ENCODE results near the gene NFYC. TPM values are rescaled to one million over a fixed set of nuclear protein-coding genes. Genes with fewer than 3 reads are reported as not detected.

The NFYC gene
- total RNA-seq, 4 donors from 2014 or later = 31.8 to 63.3 (median 44.0) TPM

DNA sequence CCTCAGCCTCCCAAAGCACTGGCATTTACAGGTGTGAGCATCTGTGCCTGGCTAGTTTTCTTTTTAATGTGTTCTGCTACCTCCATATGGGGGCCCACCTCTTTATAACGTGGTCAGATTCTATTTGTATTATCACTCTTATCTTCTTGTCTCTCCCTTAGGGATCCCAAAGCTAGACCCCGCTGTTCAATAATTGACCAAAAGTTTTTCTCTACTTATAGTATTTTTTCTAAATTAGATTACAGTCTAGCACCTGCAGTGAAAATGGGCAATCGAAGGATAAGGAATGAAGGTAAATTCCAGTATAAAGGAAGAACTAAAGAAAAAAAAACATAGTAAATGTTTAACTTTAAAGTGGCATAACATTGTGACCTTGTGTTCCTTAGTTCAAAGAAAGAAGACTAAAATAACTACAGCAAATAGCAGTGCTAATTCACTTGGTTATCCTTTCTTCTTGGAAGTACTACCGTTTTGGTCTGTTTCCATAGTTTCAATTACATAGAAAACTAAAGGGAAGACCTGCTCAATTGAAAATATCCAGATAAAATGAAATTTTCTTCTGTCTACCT lies 24.1 kb downstream of the NFYC start:
- Histone ChIP-seq H3K27ac (no peak overlapping the region), H3K4me1 (no peaks in the 10 kb centered on the region), H3K36me3 (no peaks in the 10 kb centered on the region), H3K9me3 (no peaks in the 10 kb centered on the region), H3K4me3 (no peak overlapping the region), H3K27me3 (no peaks in the 10 kb centered on the region)
- intact Hi-C loops (cut with DNase I; ENCODE audit: low total_unique reads) = no loop called here
- no peak for DNase-seq
- TF ChIP-seq POLR2A (IDR thresholded peaks at IDR 0.05) = no peak
- TF ChIP-seq, protein P1, sequence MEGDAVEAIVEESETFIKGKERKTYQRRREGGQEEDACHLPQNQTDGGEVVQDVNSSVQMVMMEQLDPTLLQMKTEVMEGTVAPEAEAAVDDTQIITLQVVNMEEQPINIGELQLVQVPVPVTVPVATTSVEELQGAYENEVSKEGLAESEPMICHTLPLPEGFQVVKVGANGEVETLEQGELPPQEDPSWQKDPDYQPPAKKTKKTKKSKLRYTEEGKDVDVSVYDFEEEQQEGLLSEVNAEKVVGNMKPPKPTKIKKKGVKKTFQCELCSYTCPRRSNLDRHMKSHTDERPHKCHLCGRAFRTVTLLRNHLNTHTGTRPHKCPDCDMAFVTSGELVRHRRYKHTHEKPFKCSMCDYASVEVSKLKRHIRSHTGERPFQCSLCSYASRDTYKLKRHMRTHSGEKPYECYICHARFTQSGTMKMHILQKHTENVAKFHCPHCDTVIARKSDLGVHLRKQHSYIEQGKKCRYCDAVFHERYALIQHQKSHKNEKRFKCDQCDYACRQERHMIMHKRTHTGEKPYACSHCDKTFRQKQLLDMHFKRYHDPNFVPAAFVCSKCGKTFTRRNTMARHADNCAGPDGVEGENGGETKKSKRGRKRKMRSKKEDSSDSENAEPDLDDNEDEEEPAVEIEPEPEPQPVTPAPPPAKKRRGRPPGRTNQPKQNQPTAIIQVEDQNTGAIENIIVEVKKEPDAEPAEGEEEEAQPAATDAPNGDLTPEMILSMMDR (IDR thresholded peaks at IDR 0.05) = no peak

DNA sequence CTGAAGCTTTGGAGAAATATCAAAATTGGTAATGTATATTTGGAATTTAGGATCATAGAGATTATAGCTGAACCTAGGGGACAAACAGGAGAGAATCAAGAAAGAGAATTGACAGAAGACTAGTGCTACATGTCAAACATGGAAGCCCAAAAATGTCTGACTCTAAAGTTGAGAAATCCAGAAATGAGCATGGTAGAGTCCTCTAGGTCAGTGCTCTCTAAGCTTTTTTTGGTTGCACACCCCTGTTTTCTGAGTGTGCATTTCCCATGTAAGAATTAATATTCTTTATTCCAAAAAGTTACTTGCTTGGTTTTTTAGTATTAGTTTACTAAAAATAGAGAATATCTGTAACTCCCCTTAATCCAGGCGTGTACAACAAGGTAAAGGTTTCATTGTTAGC lies 25.6 kb downstream of the NFYC start:
- intact Hi-C loops (cut with DNase I; ENCODE audit: low total_unique reads) = no loop called here

DNA sequence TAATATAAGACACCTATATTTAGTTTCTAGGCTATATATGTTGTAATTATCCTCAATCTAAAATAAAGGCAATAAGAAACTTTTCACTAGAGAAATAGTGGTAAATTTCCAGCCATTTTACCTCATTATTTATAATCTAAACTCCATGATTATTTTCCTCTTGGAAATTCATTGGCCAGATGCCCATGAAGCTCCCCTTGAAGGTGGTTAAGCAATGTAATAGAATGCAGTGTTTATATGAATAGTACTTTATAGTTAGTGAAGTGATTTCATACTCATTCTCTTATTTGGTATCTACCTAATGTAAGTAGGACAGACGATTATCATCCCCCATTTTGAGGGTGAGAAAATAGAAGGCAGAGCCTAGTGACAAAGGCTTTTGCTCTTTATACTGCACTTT lies 26.5 kb downstream of the NFYC start:
- H3K36me3 ChIP-seq = no peaks in the 10 kb centered on the region
- no peaks in the 10 kb centered on the region for H3K9me3 ChIP-seq
- TF ChIP-seq, protein P1 (IDR thresholded peaks at IDR 0.05) = no peak
- no peak for TF ChIP-seq POLR2A (IDR thresholded peaks at IDR 0.05)
- H3K4me1 ChIP-seq = no peaks in the 10 kb centered on the region
- no peak for DNase-seq
- no peaks in the 10 kb centered on the region for H3K27me3 ChIP-seq
- H3K27ac ChIP-seq = no peak overlapping the region
- H3K4me3 ChIP-seq = no peak overlapping the region
- intact Hi-C loops (cut with DNase I; ENCODE audit: low total_unique reads) = no loop called here

More for the DNA sequence above, 25.6 kb downstream of the NFYC start:
- no peak for DNase-seq
- Histone ChIP-seq H3K4me1 (no peaks in the 10 kb centered on the region), H3K27ac (no peak overlapping the region), H3K9me3 (no peaks in the 10 kb centered on the region), H3K4me3 (no peak overlapping the region), H3K36me3 (no peaks in the 10 kb centered on the region), H3K27me3 (no peaks in the 10 kb centered on the region)
- TF ChIP-seq, protein P1 (IDR thresholded peaks at IDR 0.05) = no peak
- no peak for TF ChIP-seq POLR2A (IDR thresholded peaks at IDR 0.05)

DNA sequence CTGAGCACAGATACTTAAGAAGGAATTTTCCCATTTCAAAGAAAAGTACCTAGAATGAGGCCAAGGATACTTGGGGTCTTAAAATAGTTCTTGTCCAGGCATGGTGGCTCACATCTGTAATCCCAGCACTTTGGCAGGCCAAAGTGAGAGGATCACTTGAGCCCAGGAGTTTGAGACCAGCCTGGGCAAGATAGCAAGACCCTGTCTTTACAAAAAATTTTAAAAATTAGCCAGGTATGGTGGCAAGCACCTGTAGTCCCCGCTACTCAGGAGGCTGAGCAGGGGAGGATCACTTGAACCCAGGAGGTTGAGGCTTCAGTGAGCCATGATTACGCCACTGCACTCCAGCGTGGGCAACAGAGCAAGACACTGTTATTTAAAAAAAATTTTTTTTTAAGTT lies 29.0 kb downstream of the NFYC start:
- no peak for TF ChIP-seq POLR2A (IDR thresholded peaks at IDR 0.05)
- TF ChIP-seq, protein P1 (IDR thresholded peaks at IDR 0.05) = no peak
- Histone ChIP-seq H3K9me3 (no peaks in the 10 kb centered on the region), H3K4me3 (no peak overlapping the region), H3K27ac (no peak overlapping the region), H3K27me3 (no peaks in the 10 kb centered on the region), H3K4me1 (no peaks in the 10 kb centered on the region), H3K36me3 (no peaks in the 10 kb centered on the region)
- no peak for DNase-seq
- intact Hi-C loops (cut with DNase I; ENCODE audit: low total_unique reads) = no loop called here

DNA sequence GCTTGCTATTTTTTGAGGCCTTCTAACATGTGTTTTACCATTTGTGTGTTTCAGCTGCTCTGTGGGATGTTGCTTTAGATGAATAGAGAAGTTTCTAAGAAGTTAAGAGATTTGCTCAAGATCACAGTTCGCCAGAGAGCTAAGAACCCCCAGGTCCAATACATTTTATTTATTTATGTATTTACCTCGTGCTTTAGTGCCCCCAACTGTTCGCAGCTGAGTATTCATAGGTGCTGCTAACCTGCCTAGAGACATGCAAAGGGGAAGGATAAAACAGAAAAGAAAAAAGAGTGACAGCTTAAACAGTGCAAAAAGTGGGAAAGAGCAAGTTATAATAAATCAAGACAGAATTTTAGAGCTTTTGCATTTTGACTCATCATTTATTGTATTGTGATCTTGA lies 31.1 kb downstream of the NFYC start:
- H3K27me3 ChIP-seq = no peaks in the 10 kb centered on the region
- no peak overlapping the region for H3K4me3 ChIP-seq
- no peak for DNase-seq
- no peak for TF ChIP-seq POLR2A (IDR thresholded peaks at IDR 0.05)
- TF ChIP-seq, protein P1 (IDR thresholded peaks at IDR 0.05) = no peak
- H3K27ac ChIP-seq = no peak overlapping the region
- intact Hi-C loops (cut with DNase I; ENCODE audit: low total_unique reads) = no loop called here
- no peaks in the 10 kb centered on the region for H3K36me3 ChIP-seq
- no peaks in the 10 kb centered on the region for H3K9me3 ChIP-seq
- H3K4me1 ChIP-seq = no peaks in the 10 kb centered on the region

Measured in uterus (tissue), 4 donors.